CD4-positive, alpha-beta T cell (primary cell): ENCODE results near the gene NFIA. TPM values are rescaled to one million over a fixed set of nuclear protein-coding genes. Genes with fewer than 3 reads are reported as not detected.

ENCODE experiments used
- ATAC-seq: fragments of 200-7000 bp; cut with Tn5 transposase; one replicate; pipeline ENCODE4 v1.10.0; 2022; ENCODE audit warnings: mild to moderate bottlenecking; ENCODE audit not compliant: poor library complexity
- CTCF ChIA-PET: fragments of 350-600 bp; sonication (Branson Sonifier 250); formaldehyde crosslinking; loops from one replicate; lab custom pipeline; 2021; ENCODE audit warnings: antibody characterized with exemption, inconsistent platforms; lab: Charles Lee
- POLR2A ChIA-PET: fragments of 350-600 bp; sonication (Branson Sonifier 250); formaldehyde crosslinking; loops from one replicate; lab custom pipeline; 2021; ENCODE audit warnings: antibody characterized with exemption, inconsistent platforms; lab: Charles Lee
- DNase-seq, 14 experiments: peaks; one replicate each; pipeline ENCODE4 v3.0.0-alpha.2; 2013 to 2020; ENCODE audit warnings: mixed read lengths in 2 of 14
- H3K27ac ChIP-seq, 2 donors: one replicate each; pipeline versions ENCODE4 v1.5.1 to v1.7.0; 2013; ENCODE audit warnings: low read length in 2 of 2, low read depth in 1 of 2, mild to moderate bottlenecking in 1 of 2
- H3K27me3 ChIP-seq, 2 experiments: 1 replicate in 1 of 2; 2 replicates in 1 of 2; pipeline versions ENCODE4 v1.6.1 to v1.7.0; 2013; ENCODE audit warnings: low read length in 2 of 2, control low read depth in 1 of 2, mild to moderate bottlenecking in 1 of 2, moderate library complexity in 1 of 2; ENCODE audit not compliant: insufficient read depth in 2 of 2, control insufficient read depth in 1 of 2
- H3K36me3 ChIP-seq: one replicate; pipeline ENCODE4 v1.6.1; 2013; ENCODE audit warnings: low read length, control low read depth; ENCODE audit not compliant: insufficient read depth
- H3K4me1 ChIP-seq: one replicate; pipeline ENCODE4 v1.6.1; 2013; ENCODE audit warnings: low read length, control low read depth; ENCODE audit not compliant: insufficient read depth
- H3K4me3 ChIP-seq: one replicate; pipeline ENCODE4 v1.5.1; 2013; ENCODE audit warnings: mild to moderate bottlenecking, low read length, moderate library complexity
- H3K9me3 ChIP-seq, 2 experiments: 1 replicate in 1 of 2; 2 replicates in 1 of 2; pipeline versions ENCODE4 v1.6.1 to v1.7.0; 2013; ENCODE audit warnings: low read length in 2 of 2, mild to moderate bottlenecking in 2 of 2, control low read depth in 1 of 2, moderate library complexity in 1 of 2; ENCODE audit not compliant: control insufficient read depth in 1 of 2, insufficient read depth in 1 of 2
- H3K27ac Mint-ChIP-seq: one replicate; pipeline ENCODE4 v1.8.0; 2020; ENCODE audit warnings: mixed read lengths
- H3K27me3 Mint-ChIP-seq: one replicate; pipeline ENCODE4 v1.8.0; 2021; ENCODE audit warnings: mixed read lengths
- H3K36me3 Mint-ChIP-seq: one replicate; pipeline ENCODE4 v1.8.0; 2021; ENCODE audit warnings: low read depth, mixed read lengths
- H3K4me1 Mint-ChIP-seq: one replicate; pipeline ENCODE4 v1.8.0; 2021; ENCODE audit warnings: low read depth, mixed read lengths
- H3K4me3 Mint-ChIP-seq: one replicate; pipeline ENCODE4 v1.8.0; 2020; ENCODE audit warnings: mild to moderate bottlenecking, mixed read lengths
- H3K9me3 Mint-ChIP-seq: one replicate; pipeline ENCODE4 v1.8.0; 2020; ENCODE audit warnings: mixed read lengths
- intact Hi-C, 2 experiments: fragments of 100-400 bp; cut with DNase I in 1 of 2; cut with micrococcal nuclease in 1 of 2; formaldehyde crosslinking; loops; one replicate each; pipeline versions ENCODE4 v1.15.1 to v1.9.0; 2023 to 2025; cut with DNase I, micrococcal nuclease
- total RNA-seq, 174 experiments: library from RNA in 2 of 174; stranded (reverse) in 2 of 174; gene quantifications; one replicate each; pipeline ENCODE4 v1.2.3 and lab custom pipeline; 2021 to 2026
- TF ChIP-seq, protein P1 (sequence below): fragments of 200-600 bp; IDR thresholded peaks from one replicate; pipeline ENCODE4 v1.8.0; 2022; ENCODE audit warnings: antibody characterized with exemption, mild to moderate bottlenecking

The NFIA gene
- total RNA-seq, 2 experiments from 2014 or later: 4.8 to 5.9 TPM

DNA sequence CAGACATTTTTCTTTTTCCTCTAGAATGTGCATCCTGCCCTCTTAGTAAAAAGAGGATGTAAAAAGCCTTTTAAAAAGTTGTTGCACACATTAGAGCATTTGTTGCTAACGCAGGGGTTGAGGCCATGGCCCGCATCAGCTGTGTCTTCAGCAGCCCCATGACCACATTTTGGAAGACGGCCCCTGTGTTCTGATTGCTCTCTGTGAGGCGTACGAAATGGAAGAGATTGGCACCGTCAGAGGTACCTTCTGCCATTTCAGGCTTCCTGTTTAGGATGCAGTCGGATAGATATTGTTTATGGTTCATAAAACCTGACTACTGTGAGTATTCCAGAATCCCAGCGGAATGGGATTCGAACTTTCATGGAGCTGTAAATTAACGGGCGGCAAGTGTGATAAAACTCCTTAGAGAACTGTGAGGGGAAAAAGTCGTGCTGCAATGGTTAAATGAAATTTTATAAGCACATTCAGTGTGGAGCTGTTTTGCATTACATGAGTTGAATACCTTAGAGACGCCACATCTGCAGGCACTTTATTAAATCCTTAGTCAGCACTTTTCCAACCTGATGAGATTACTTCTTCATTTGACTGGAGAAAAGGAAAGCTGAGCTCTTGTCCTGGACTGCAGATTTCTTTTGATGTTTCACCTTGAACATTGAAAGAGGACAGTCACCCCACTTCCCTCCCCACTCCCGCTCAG lies 368.7 kb downstream of the NFIA start:
- Histone ChIP-seq H3K36me3 (no peaks in the 10 kb centered on the region), H3K4me1 (no peaks in the 10 kb centered on the region), H3K27me3 (no peaks in the 10 kb centered on the region), H3K4me3 (no peak overlapping the region), H3K9me3 (no peaks in the 10 kb centered on the region), H3K27ac (no peak overlapping the region)
- H3K36me3 Mint-ChIP-seq: no peaks in the 10 kb centered on the region
- POLR2A ChIA-PET: interaction anchor here (0.6 kb wide), 1 partner anchor 11 kb away, joined by 3 read pairs; no protein-coding TSS in a partner anchor
- CTCF ChIA-PET: interaction anchor here (0.5 to 1.5 kb wide), 4 partner anchors 11 to 1480 kb away, joined by 3 to 4 read pairs (median 3); no protein-coding TSS in a partner anchor
- no peak overlapping the region for H3K4me3 Mint-ChIP-seq
- TF ChIP-seq, protein P1, sequence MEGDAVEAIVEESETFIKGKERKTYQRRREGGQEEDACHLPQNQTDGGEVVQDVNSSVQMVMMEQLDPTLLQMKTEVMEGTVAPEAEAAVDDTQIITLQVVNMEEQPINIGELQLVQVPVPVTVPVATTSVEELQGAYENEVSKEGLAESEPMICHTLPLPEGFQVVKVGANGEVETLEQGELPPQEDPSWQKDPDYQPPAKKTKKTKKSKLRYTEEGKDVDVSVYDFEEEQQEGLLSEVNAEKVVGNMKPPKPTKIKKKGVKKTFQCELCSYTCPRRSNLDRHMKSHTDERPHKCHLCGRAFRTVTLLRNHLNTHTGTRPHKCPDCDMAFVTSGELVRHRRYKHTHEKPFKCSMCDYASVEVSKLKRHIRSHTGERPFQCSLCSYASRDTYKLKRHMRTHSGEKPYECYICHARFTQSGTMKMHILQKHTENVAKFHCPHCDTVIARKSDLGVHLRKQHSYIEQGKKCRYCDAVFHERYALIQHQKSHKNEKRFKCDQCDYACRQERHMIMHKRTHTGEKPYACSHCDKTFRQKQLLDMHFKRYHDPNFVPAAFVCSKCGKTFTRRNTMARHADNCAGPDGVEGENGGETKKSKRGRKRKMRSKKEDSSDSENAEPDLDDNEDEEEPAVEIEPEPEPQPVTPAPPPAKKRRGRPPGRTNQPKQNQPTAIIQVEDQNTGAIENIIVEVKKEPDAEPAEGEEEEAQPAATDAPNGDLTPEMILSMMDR: no peak
- H3K27me3 Mint-ChIP-seq: no peaks in the 10 kb centered on the region
- H3K27ac Mint-ChIP-seq: no peak overlapping the region
- intact Hi-C loops: loop anchor here in 1 of 2 experiments (5.0 kb wide), 4 partner anchors 401 to 1479 kb away; no protein-coding TSS in a partner anchor
- H3K4me1 Mint-ChIP-seq: peaks cover 12% of the 10 kb centered on the region
- H3K9me3 Mint-ChIP-seq: no peaks in the 10 kb centered on the region
- no peak for ATAC-seq
- DNase-seq: no peak

DNA sequence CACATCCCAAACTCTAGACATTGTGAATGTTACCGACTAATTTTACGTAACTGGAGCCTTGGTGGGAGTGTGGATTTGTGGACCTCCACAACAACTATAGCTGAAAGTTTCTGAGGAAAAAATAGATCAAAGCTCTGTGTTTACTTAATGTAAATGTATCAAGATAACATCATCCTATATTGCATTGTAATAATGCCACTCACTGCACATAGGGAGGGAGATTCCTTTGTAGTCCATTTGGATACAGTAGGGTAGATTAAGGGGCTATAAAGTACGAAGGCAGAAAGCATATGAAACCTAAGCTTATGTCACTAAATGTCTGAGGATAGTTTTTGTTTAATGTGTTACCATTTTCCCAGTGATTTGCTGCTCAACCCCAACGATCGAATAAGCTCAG lies 369.2 kb downstream of the NFIA start:
- H3K27ac ChIP-seq: no peak overlapping the region
- intact Hi-C loops: loop anchor here in 1 of 2 experiments (5.0 kb wide), 4 partner anchors 401 to 1479 kb away; no protein-coding TSS in a partner anchor

DNA sequence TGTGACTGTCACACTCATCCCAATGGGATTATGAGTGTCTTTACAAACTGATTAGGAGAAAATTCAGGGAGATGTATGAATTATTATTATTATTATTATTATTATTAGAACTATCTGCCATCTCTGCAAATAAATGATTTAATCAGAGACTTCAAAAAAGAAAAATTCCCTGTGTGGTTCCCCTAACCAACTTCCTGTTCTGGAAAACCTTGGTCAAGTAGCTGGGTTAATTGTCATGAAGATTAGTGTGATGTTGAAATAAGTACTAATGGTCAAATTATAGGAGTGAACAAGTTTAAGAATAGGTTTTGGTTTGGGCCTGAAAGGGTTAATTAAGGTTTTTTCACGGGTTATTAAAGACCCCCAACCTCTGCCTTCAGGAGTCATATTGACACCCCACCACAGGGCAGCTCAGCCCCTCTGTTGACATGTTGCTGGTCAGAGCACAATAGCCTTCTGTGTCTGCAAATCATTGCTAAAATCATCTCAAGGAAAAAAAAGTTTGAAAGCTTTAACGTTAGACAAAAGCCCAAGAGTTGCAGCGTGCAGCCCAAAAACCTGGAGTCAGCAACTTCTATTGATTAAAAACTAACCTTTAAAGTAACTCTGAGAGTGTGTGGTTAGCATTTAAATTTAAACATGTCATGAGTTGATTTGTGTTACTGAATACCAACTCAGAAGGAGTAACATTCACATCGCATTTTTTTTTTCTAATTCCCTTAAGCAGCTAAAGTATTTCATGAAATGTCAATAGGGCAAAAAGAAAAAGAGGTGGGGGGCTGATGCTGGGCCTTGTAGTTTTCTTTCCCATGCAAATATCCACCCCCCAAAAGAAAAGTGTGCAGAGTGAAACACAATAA lies 370.0 kb downstream of the NFIA start:
- intact Hi-C loops: loop anchor here (1.0 to 5.0 kb wide), 9 partner anchors 400 to 1480 kb away; no protein-coding TSS in a partner anchor
- Histone ChIP-seq H3K9me3 (no peaks in the 10 kb centered on the region), H3K27me3 (no peaks in the 10 kb centered on the region), H3K36me3 (no peaks in the 10 kb centered on the region), H3K4me1 (no peaks in the 10 kb centered on the region), H3K27ac (no peak overlapping the region), H3K4me3 (no peak overlapping the region)
- CTCF ChIA-PET: interaction anchor here (0.6 to 2.0 kb wide), 10 partner anchors 12 to 1486 kb away, joined by 3 to 14 read pairs (median 4); no protein-coding TSS in a partner anchor
- Mint-ChIP-seq H3K27me3 (no peaks in the 10 kb centered on the region), H3K4me1 (peaks cover 12% of the 10 kb centered on the region), H3K27ac (peak overlapping the region; percentile 3), H3K4me3 (no peak overlapping the region), H3K9me3 (no peaks in the 10 kb centered on the region), H3K36me3 (no peaks in the 10 kb centered on the region)
- DNase-seq (peak in 1 of 14 experiments; percentile 13), ATAC-seq (peak; percentile 11)
- TF ChIP-seq, protein P1: no peak
- POLR2A ChIA-PET: interaction anchor here (2.1 kb wide), 1 partner anchor 402 kb away, joined by 10 read pairs; no protein-coding TSS in a partner anchor

More for the DNA sequence above, 369.2 kb downstream of the NFIA start:
- TF ChIP-seq, protein P1: no peak
- no peak overlapping the region for H3K27ac Mint-ChIP-seq
- ChIA-PET CTCF (interaction anchor here (0.5 to 2.0 kb wide), 5 partner anchors 11 to 1480 kb away, joined by 3 to 14 read pairs (median 3); no protein-coding TSS in a partner anchor), POLR2A (no interaction called here)
- no peaks in the 10 kb centered on the region for H3K9me3 Mint-ChIP-seq
- H3K4me3 Mint-ChIP-seq: no peak overlapping the region
- no peak for ATAC-seq
- no peaks in the 10 kb centered on the region for H3K27me3 ChIP-seq
- no peaks in the 10 kb centered on the region for H3K36me3 Mint-ChIP-seq
- no peaks in the 10 kb centered on the region for H3K27me3 Mint-ChIP-seq
- no peaks in the 10 kb centered on the region for H3K36me3 ChIP-seq
- no peaks in the 10 kb centered on the region for H3K4me1 ChIP-seq
- DNase-seq: no peak
- H3K4me1 Mint-ChIP-seq: peaks cover 12% of the 10 kb centered on the region
- no peaks in the 10 kb centered on the region for H3K9me3 ChIP-seq
- H3K4me3 ChIP-seq: no peak overlapping the region
